Measurements from ENCODE around the gene ME3.

DNA sequence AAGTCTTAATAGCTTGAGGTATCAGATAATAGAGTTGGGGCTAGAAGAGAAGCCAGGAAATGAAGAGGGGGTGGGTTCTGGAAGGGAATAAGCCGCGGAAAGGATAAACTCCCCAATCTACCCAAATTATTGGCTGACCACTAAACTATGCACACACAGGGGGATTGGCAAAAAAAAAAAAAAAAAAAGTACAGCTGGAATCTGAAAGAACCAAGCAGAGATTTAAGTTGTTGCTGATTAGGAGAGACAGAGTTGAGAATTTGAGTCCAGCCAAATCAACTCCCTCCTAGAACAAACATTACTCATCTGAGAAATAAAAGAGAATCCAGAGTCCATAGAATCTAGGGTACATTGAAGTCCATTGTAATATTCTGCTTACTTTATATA is 162.8 kb downstream of the ME3 start:
- TF ChIP-seq, protein P1, sequence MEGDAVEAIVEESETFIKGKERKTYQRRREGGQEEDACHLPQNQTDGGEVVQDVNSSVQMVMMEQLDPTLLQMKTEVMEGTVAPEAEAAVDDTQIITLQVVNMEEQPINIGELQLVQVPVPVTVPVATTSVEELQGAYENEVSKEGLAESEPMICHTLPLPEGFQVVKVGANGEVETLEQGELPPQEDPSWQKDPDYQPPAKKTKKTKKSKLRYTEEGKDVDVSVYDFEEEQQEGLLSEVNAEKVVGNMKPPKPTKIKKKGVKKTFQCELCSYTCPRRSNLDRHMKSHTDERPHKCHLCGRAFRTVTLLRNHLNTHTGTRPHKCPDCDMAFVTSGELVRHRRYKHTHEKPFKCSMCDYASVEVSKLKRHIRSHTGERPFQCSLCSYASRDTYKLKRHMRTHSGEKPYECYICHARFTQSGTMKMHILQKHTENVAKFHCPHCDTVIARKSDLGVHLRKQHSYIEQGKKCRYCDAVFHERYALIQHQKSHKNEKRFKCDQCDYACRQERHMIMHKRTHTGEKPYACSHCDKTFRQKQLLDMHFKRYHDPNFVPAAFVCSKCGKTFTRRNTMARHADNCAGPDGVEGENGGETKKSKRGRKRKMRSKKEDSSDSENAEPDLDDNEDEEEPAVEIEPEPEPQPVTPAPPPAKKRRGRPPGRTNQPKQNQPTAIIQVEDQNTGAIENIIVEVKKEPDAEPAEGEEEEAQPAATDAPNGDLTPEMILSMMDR (IDR thresholded peaks at IDR 0.05): no peak
- TF ChIP-seq POLR2A (IDR thresholded peaks at IDR 0.05) (no peak), POLR2AphosphoS5 (IDR thresholded peaks at IDR 0.05) (no peak), EP300 (IDR thresholded peaks at IDR 0.05) (no peak)

Measured in gastroesophageal sphincter (tissue), 3 donors.